Measurements from ENCODE around the gene LY6G5B.

Gene LY6G5B

GRCh38 chr6:31687860-31688693 lies 18.3 kb downstream of the LY6G5B start:
- no peak overlapping the region for H3K4me3 ChIP-seq (ENCODE audit: low read depth, low read length)
- TF ChIP-seq CTCF (IDR thresholded peaks at IDR 0.05; ENCODE audit: low read depth, low read length): no peak

GRCh38 chr6:31689249-31690110 lies 19.7 kb downstream of the LY6G5B start:
- H3K4me3 ChIP-seq (ENCODE audit: low read depth, low read length): no peak overlapping the region
- TF ChIP-seq CTCF (IDR thresholded peaks at IDR 0.05; ENCODE audit: low read depth, low read length): peak; percentile 44

GRCh38 chr6:31690231-31691077 lies 20.7 kb downstream of the LY6G5B start:
- TF ChIP-seq CTCF (IDR thresholded peaks at IDR 0.05; ENCODE audit: low read depth, low read length): no peak
- no peak overlapping the region for H3K4me3 ChIP-seq (ENCODE audit: low read depth, low read length)

GRCh38 chr6:31691078-31691463 lies 21.3 kb downstream of the LY6G5B start:
- TF ChIP-seq CTCF (IDR thresholded peaks at IDR 0.05; ENCODE audit: low read depth, low read length): no peak
- no peak overlapping the region for H3K4me3 ChIP-seq (ENCODE audit: low read depth, low read length)

- no peak for TF ChIP-seq CTCF (IDR thresholded peaks at IDR 0.05; ENCODE audit: low read depth, low read length)
- H3K4me3 ChIP-seq (ENCODE audit: low read depth, low read length): no peak overlapping the region
Measured at GRCh38 chr6:31691564-31692108, 21.9 kb downstream of the LY6G5B start.

- no peak for TF ChIP-seq CTCF (IDR thresholded peaks at IDR 0.05; ENCODE audit: low read depth, low read length)
- H3K4me3 ChIP-seq (ENCODE audit: low read depth, low read length): no peak overlapping the region
Measured at GRCh38 chr6:31692353-31692752, 22.6 kb downstream of the LY6G5B start.

All from WI38 (cell line).